ENCODE measurements around the gene SYNPO2L. TPM values are rescaled to one million over a fixed set of nuclear protein-coding genes. Genes with fewer than 3 reads are reported as not detected.
"Not testable (repeated sequence)": the region's sequence is repeated elsewhere in the genome, so short reads cannot be mapped to it uniquely, and the experiment has no call there.

The SYNPO2L gene
- polyA plus RNA-seq (2014; cell fraction: cytosol; rRNA removed), result not detected in 2 replicates
- polyA plus RNA-seq (2014; cell fraction: nucleus; rRNA removed), result 0.03 and 0.12 TPM in 2 replicates

DNA sequence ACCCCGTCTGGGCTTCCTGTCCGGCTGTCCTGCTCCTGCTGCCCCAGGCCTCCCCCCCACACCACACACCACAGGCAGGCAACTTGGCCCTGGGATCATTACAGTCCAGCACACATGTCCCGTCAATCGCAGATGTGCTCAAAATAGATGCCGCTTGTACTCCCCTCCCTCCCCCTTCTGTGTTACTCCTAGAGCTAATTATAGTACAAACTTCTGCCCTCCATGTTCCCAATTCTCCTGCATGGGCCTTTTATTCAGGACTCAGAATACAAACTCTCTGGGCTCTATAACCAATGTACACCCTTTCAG is at the start of gene SYNPO2L:
SYNPO2L (minus strand) TSS at position 40 of the 309 bp plus-strand sequence. CDS start 107 bp downstream, outside the sequence.
- no peak for DNase-seq (ENCODE audit: low spot score)

GRCh38 chr10:73703924-73704323 is 48.1 kb upstream of the SYNPO2L start:
- not testable (repeated sequence) for DNase-seq (ENCODE audit: low spot score)

GRCh38 chr10:73698819-73699218 is 43.0 kb upstream of the SYNPO2L start:
- DNase-seq (ENCODE audit: low spot score), result not testable (repeated sequence)

GRCh38 chr10:73697675-73698159 is 41.9 kb upstream of the SYNPO2L start, which contains the start of gene AGAP5:
Gene AGAP5 (minus strand): TSS chr10:73698109. CDS start chr10:73697755, 354 bp downstream.
- not testable (repeated sequence) for DNase-seq (ENCODE audit: low spot score)

DNA sequence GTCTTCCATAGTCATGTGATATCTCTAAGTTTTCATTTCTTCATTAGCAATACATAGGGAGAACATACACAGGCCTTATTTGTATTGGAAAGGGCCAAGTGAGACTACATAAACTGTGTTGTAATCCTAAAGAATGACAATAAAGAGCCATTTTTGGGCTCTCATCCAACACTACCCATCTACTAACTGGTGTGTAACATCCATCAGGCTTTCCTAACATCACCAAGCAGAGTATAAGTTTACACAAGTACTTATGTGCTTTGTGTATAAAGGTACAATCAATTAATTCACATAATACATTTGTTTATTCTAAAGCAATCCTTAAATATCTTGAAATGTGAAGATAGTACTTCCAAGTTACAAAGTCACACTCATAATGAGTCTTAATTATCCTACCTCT is 39.5 kb upstream of the SYNPO2L start:
- not testable (repeated sequence) for DNase-seq (ENCODE audit: low spot score)

DNA sequence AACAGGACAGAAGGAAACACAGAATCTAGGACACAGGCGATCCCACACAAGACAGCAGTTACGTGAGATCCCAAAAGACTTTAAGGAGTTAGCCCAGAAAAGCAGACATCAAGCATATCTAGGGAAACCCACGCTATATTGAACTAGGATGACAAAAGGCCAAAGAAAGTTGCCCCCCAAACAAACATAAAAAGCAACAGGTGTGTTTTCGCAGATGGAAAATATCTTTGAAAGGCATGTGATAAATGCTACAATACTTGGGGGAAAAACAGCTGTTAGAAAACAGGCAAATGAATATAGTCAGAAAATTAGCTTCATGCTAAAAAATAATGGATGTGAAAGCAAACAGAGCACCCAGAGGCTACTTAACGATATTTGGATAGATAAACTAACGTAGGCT is 34.9 kb upstream of the SYNPO2L start:
- DNase-seq (ENCODE audit: low spot score), result not testable (repeated sequence)

- DNase-seq (ENCODE audit: low spot score), result not testable (repeated sequence)
Measured at GRCh38 chr10:73689596-73689995, 33.8 kb upstream of the SYNPO2L start.

DNA sequence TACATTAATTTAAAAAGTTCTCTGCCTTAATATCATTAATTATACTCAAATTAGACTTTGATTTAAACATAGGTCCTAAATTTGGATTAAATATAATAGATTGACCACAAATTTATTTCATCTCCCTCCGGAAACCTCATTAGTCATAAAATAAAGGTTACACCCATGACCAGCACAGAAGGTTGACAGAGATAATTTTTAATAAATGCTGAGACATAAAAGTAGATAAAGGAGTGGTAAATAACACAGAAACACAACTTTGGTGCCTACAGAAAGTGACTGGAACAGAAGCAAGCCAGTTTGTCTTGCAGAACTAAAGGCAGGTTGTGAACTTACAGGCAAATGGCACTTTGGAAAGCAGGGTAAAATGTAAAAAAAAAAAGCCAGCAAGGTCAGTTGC is 31.8 kb upstream of the SYNPO2L start:
- DNase-seq (ENCODE audit: low spot score), result not testable (repeated sequence)

DNA sequence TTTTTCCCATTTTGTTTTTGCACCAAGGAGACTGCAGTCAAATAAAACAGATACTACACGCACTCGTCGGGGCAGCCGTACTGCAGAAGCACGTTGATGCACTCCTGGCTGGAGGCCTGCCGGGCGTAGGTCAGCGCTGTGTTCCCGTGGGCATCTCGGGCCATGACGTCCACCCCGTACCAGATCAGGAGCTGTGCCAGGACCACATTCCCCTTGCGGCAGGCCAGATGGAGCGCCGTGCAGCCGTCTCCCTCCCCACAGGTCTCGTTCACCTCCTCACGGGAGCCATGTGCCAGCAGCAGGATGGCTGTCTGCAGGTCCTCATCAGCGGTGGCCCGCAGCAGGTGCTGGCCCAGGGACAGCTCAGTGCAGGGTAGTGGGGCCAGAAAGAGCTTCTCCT is 18.7 kb upstream of the SYNPO2L start:
- not testable (repeated sequence) for DNase-seq (ENCODE audit: low spot score)

DNA sequence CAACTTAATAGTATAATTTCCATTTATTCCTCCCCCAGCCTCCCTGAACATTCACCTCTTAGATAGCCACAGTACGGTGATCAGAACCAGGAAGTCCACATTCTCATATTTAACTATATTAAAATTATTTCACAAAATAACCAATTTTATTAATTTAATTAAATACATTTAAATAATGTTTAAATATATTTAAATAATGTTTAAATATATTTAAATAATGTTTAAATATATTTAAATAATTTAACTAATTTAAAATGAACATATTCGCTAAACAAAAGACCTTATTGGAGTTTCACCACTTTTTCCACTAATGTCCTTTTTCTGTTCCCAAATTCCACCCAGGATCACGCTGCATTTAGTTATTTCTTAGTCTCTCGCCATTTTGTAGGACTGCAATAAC is 12.5 kb upstream of the SYNPO2L start:
- DNase-seq (ENCODE audit: low spot score), result not testable (repeated sequence)

DNA sequence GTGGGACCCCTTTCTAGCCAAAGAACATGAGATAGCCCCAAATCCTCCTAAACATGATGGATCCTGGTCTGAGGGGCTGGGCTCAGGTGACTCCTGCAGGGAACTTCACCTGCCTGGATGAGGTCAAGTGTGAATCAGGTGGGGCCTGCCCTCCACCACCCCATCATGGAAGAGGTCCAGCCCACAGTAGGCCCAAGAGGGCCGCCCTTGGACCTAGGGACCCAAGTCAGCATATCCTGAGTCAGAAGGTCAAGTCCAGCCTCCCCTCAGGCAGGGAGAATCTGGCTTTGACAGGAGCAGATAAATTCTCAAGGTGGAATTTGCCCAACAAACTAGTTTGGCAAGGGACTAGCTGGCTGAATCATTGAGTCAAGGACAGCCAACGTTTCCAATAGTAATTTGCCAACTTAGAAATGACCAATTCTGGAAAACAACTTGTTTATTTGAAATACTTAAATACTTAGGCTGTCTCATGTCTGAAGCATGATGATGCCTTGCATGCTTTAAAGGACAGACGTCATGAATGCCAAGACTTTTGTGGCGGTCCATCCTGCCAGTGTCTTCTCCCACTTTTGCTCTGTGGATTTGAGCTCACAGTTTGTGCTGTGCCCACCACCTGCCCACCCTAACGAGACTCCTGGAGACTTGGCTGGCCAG is 10.5 kb upstream of the SYNPO2L start:
- DNase-seq (ENCODE audit: low spot score), result not testable (repeated sequence)

DNA sequence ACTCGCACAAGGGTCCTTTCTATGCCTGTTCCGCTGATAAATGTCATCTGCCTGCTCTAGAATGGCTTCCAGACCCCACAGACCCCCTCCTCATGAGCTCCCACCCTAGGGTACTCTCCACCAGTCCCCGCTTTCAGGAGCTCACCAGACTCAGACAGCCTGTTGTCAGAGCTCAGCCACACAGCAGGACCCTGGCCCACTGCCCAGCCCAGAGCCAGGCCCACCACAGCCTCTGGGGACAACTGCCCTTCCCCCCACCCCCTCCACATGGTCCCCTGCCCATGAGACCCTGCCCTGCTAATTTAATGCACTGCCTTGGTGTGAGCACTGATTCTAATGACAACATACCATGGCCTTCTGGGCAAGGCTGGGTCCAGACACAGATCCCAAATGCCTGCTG is 9.8 kb upstream of the SYNPO2L start:
- not testable (repeated sequence) for DNase-seq (ENCODE audit: low spot score)

GRCh38 chr10:73664156-73665040 is 8.6 kb upstream of the SYNPO2L start:
- not testable (repeated sequence) for DNase-seq (ENCODE audit: low spot score)

DNA sequence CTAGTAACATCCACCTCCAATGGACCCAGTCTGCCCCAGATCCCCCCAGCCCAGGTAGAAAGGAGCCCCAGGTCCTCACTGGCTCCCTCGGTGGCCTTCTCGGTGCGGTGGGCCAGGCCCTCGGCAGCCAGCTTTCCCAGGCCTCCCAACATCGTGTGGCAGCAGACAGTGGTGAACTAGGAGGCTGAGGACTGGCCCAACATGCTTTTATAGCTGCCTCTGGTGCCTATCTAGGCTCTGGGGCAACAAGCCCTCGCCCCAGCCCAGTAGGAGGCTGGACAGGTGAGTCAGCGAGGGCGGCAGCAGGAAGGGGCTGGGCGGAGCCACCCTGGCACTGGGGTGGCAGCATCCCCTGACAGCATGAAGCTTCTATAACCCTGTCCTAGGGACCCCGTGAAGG is 7.8 kb upstream of the SYNPO2L start:
- DNase-seq (ENCODE audit: low spot score), result not testable (repeated sequence)

DNA sequence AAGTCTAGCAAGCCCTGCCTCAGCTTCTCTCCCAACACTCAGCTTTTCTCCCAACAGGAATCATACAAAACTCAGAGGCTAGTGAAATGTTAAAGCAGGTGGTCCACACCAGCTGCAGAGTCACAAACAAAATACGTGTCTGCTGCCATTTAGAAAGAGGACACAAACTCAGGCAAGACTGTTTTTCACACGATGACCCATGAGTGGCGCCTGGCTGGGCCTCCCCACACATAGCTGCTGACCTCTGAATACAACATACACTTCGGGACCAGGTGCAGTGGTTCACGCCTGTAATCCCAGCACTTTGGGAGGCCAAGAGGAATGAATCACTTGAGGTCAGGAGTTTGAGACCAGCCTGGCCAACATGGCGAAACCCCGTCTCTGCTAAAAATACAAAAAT is 6.9 kb upstream of the SYNPO2L start:
- DNase-seq (ENCODE audit: low spot score), result not testable (repeated sequence)

- no peak for DNase-seq (ENCODE audit: low spot score)
Measured at GRCh38 chr10:73655257-73655989, 406 bp downstream of the SYNPO2L start.

DNA sequence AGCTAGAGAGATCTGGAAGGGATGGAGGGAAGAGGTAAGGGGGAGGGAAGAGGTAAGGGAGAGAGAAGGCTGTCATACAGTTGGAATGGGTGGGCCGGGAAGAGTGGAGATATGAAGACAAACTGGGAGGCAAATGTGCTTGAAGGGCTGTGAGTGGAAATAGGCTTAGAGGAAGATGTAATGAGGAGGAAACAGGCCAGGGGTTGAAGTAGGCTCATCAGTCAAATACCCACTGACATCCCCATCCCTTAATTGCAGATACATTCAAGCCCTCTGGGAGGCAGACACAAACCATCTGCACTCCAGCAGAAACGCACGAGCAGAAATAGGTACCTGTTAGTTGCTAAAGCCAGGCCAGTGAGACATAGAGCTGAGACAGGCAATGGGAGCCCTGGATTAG is 2.1 kb downstream of the SYNPO2L start:
- DNase-seq (ENCODE audit: low spot score), result no peak

GRCh38 chr10:73653195-73653594 is 2.6 kb downstream of the SYNPO2L start:
- DNase-seq (ENCODE audit: low spot score), result no peak

DNA sequence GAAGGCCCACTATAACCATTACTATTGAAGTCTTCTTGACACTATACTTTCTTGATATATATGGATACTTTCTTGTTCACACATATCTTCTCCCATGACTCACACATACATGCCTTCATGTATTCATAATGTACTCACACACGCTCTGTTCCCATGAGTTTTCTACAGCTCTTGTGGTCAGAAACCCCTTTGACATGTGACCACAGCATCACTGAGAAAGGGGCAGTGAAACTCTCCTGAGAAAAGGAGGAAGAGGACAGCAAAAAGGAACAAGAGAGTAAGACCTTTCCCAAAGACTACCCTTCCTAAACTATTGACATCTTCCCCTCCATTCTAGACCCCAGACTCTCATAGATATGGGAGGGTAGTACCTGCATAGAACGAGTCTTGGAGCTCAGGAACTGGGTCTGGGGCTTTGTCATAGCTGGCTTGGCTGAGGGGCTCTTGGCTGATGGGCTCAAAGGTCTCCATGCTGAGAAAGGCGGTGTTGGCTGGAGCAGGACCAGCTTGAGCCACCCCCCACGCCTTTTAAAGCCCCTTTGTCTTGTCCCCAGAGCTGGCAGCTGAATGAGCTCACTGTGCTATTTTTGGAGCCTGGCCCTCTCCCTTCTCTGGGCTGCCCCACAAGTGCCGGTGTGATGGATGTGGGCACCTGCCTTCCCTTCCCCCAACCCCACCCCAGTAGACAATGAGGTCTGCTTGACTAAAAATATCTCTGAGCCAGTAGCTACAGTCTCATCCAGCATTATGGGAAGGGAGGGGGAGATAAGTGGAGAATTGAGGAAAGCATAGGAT is 5.1 kb downstream of the SYNPO2L start:
- DNase-seq (ENCODE audit: low spot score), result no peak

GRCh38 chr10:73649876-73650536 is 5.8 kb downstream of the SYNPO2L start:
- no peak for DNase-seq (ENCODE audit: low spot score)
